Liver (tissue), 9 donors: ENCODE measurements around the gene GATAD2B. TPM values are rescaled to one million over a fixed set of nuclear protein-coding genes. Genes with fewer than 3 reads are reported as not detected.

Experiments
- DNase-seq: peaks from one replicate; pipeline ENCODE4 v3.0.0-alpha.2; 2017; ENCODE audit warnings: low spot score
- H3K27ac ChIP-seq, 2 donors: one replicate each; pipeline ENCODE4 v1.7.0; 2013; ENCODE audit warnings: inconsistent platforms in 2 of 2, low read length in 2 of 2, control low read depth in 1 of 2, low read depth in 1 of 2, mild to moderate bottlenecking in 1 of 2
- H3K27me3 ChIP-seq, 4 donors: one replicate each; pipeline versions ENCODE4 v1.6.1 to v1.7.0; 2013; ENCODE audit warnings: low read length in 3 of 4, inconsistent platforms in 1 of 4, mild to moderate bottlenecking in 1 of 4, moderate library complexity in 1 of 4; ENCODE audit not compliant: control insufficient read depth in 4 of 4, insufficient read depth in 4 of 4
- H3K36me3 ChIP-seq, 4 donors: one replicate each; pipeline versions ENCODE4 v1.6.1 to v1.7.0; 2013; ENCODE audit warnings: low read length in 3 of 4, mild to moderate bottlenecking in 3 of 4, low read depth in 1 of 4, moderate library complexity in 1 of 4; ENCODE audit not compliant: control insufficient read depth in 4 of 4, insufficient read depth in 3 of 4
- H3K4me1 ChIP-seq, 4 donors: one replicate each; pipeline versions ENCODE4 v1.6.1 to v1.7.0; 2013; ENCODE audit warnings: low read length in 3 of 4, mild to moderate bottlenecking in 3 of 4, moderate library complexity in 1 of 4; ENCODE audit not compliant: control insufficient read depth in 4 of 4, insufficient read depth in 4 of 4
- H3K4me3 ChIP-seq, 3 donors: one replicate each; pipeline versions ENCODE4 v1.6.1 to v1.7.0; 2013; ENCODE audit warnings: low read length in 3 of 3, control low read depth in 1 of 3, low read depth in 1 of 3, mild to moderate bottlenecking in 1 of 3
- H3K9ac ChIP-seq, 2 donors: one replicate each; pipeline ENCODE4 v1.7.0; 2013; ENCODE audit warnings: low read length in 2 of 2, mild to moderate bottlenecking in 2 of 2, moderate library complexity in 2 of 2, control low read depth in 1 of 2, low read depth in 1 of 2
- H3K9me3 ChIP-seq, 4 donors: one replicate each; pipeline versions ENCODE4 v1.6.1 to v1.7.0; 2013; ENCODE audit warnings: low read length in 3 of 4; ENCODE audit not compliant: control insufficient read depth in 4 of 4
- EGR1 ChIP-seq, 2 donors: IDR thresholded peaks; 2 replicates each; pipeline ENCODE4 v1.6.1; 2016 to 2018; ENCODE audit warnings: antibody characterized with exemption in 2 of 2, low read depth in 2 of 2
- FOXA1 ChIP-seq: IDR thresholded peaks from 2 replicates; pipeline ENCODE4 v1.6.1; 2016; ENCODE audit warnings: antibody characterized with exemption
- FOXA2 ChIP-seq: IDR thresholded peaks from 2 replicates; pipeline ENCODE4 v1.6.1; 2016; ENCODE audit warnings: antibody characterized with exemption
- GABPA ChIP-seq, 2 donors: IDR thresholded peaks in 1 of 2; conservative IDR thresholded peaks in 1 of 2; 2 replicates each; pipeline ENCODE4 v1.6.1; 2016; ENCODE audit warnings: antibody characterized with exemption in 2 of 2, mild to moderate bottlenecking in 1 of 2, moderate library complexity in 1 of 2
- HNF4A ChIP-seq, 2 donors: conservative IDR thresholded peaks; 2 replicates each; pipeline ENCODE4 v1.6.1; 2016; ENCODE audit warnings: antibody characterized with exemption in 2 of 2, mild to moderate bottlenecking in 2 of 2
- HNF4G ChIP-seq: IDR thresholded peaks from 2 replicates; pipeline ENCODE4 v1.6.1; 2016; ENCODE audit warnings: antibody characterized with exemption
- JUND ChIP-seq, 2 donors: IDR thresholded peaks; 2 replicates each; pipeline ENCODE4 v1.6.1; 2016; ENCODE audit warnings: antibody characterized with exemption in 2 of 2
- NR2F2 ChIP-seq: IDR thresholded peaks from 2 replicates; pipeline ENCODE4 v1.6.1; 2016; ENCODE audit warnings: antibody characterized with exemption
- RAD21 ChIP-seq, 2 donors: IDR thresholded peaks; 2 replicates each; pipeline ENCODE4 v1.6.1; 2016; ENCODE audit warnings: antibody characterized with exemption in 2 of 2, mild to moderate bottlenecking in 2 of 2
- RXRA ChIP-seq, 2 donors: IDR thresholded peaks; 2 replicates each; pipeline ENCODE4 v1.6.1; 2017 to 2018; ENCODE audit warnings: antibody characterized with exemption in 2 of 2, mild to moderate bottlenecking in 1 of 2
- SP1 ChIP-seq: IDR thresholded peaks from 2 replicates; pipeline ENCODE4 v1.6.1; 2018; ENCODE audit warnings: antibody characterized with exemption, mild to moderate bottlenecking
- TAF1 ChIP-seq: conservative IDR thresholded peaks from 2 replicates; pipeline ENCODE4 v1.6.1; 2016; ENCODE audit warnings: antibody characterized with exemption, mild to moderate bottlenecking
- YY1 ChIP-seq: IDR thresholded peaks from 2 replicates; pipeline ENCODE4 v1.6.1; 2016; ENCODE audit warnings: antibody characterized with exemption, mild to moderate bottlenecking
- WGBS: extraction: QIAGEN DNeasy Blood & Tissue Kit; methylation state at CpG from one replicate; pipeline ENCODE4 v1.1.7; 2013; 5-methylcytosine and 5-hydroxymethylcytosine counted together
- polyA plus RNA-seq, 2 donors: library from polyadenylated mRNA; stranded (reverse) in 1 of 2; unstranded in 1 of 2; fragments of 200-250 nt in 1 of 2; fragments of >200 nt in 1 of 2; fragmentation: Nextera tagmentation in 1 of 2; extraction: Ambion mirVana in 1 of 2; gene quantifications; one replicate each; pipeline versions ENCODE4 v1.2.1 to v1.2.3, GENCODE V29; 2013 to 2015
- total RNA-seq, 2 donors: library from RNA; depleted of rRNA; stranded (reverse); fragments of >200 nt; gene quantifications; one replicate each; pipeline ENCODE4 v1.2.3, GENCODE V29; 2014
- TF ChIP-seq, protein P1 (sequence below): IDR thresholded peaks from 2 replicates; pipeline ENCODE4 v1.6.1; 2016; ENCODE audit warnings: antibody characterized with exemption
- TF ChIP-seq, protein P2 (sequence below): fragments of 150-350 bp; IDR thresholded peaks from 2 replicates; pipeline ENCODE4 v1.5.1; 2017; ENCODE audit warnings: improper control_type of control experiment, low read depth, low read length; ENCODE audit not compliant: missing input control
- TF ChIP-seq, protein P3 (sequence below): IDR thresholded peaks from 2 replicates; pipeline ENCODE4 v1.6.1; 2016; ENCODE audit warnings: antibody characterized with exemption
- TF ChIP-seq, protein P4 (sequence below): IDR thresholded peaks from 2 replicates; pipeline ENCODE4 v1.6.1; 2016; ENCODE audit warnings: antibody characterized with exemption
- TF ChIP-seq, protein P5 (sequence below): IDR thresholded peaks from 2 replicates; pipeline ENCODE4 v1.6.1; 2016; ENCODE audit warnings: antibody characterized with exemption, mild to moderate bottlenecking
- donor health status: healthy.
- donor health status: healthy.
- donor health status: healthy.
- donor health status: healthy.
- donor health status: healthy.

Gene GATAD2B
- total and polyA plus RNA-seq, 4 donors, result 3.2 to 4.9 (median 3.9) TPM

DNA sequence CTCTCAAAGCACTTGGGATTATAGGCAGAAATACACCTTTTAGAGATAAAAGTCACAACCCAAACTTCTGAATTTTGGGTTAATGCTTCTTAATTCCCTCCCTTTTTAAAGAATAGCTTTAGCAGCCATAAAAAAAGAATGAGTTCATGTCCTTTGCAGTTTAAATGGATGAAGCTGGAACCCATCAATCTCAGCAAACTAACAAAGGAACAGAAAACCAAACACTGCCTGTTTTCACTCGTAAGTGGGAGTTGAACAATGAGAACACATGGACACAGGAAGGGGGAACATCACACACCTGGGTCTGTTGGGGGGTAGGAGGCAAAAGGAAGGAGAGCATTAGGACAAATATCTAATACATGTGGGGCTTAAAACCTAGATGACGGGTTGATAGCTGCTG lies 91.7 kb downstream of the GATAD2B start:
- TF ChIP-seq EGR1 (IDR thresholded peaks at IDR 0.05; ENCODE audit: low read depth in 2 of 2) (no peak), NR2F2 (no peak), FOXA1 (no peak), TAF1 (no peak), FOXA2 (no peak), SP1 (no peak), HNF4G (no peak), HNF4A (conservative IDR thresholded peaks at IDR 0.05) (no peak), GABPA (IDR thresholded peaks at IDR 0.05 in 1 of 2, conservative IDR thresholded peaks at IDR 0.05 in 1 of 2) (no peak), JUND (IDR thresholded peaks at IDR 0.05) (no peak), YY1 (no peak), RAD21 (IDR thresholded peaks at IDR 0.05) (no peak), RXRA (IDR thresholded peaks at IDR 0.05) (no peak)
- TF ChIP-seq, protein P1, sequence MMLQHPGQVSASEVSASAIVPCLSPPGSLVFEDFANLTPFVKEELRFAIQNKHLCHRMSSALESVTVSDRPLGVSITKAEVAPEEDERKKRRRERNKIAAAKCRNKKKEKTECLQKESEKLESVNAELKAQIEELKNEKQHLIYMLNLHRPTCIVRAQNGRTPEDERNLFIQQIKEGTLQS, result no peak
- TF ChIP-seq, protein P2, sequence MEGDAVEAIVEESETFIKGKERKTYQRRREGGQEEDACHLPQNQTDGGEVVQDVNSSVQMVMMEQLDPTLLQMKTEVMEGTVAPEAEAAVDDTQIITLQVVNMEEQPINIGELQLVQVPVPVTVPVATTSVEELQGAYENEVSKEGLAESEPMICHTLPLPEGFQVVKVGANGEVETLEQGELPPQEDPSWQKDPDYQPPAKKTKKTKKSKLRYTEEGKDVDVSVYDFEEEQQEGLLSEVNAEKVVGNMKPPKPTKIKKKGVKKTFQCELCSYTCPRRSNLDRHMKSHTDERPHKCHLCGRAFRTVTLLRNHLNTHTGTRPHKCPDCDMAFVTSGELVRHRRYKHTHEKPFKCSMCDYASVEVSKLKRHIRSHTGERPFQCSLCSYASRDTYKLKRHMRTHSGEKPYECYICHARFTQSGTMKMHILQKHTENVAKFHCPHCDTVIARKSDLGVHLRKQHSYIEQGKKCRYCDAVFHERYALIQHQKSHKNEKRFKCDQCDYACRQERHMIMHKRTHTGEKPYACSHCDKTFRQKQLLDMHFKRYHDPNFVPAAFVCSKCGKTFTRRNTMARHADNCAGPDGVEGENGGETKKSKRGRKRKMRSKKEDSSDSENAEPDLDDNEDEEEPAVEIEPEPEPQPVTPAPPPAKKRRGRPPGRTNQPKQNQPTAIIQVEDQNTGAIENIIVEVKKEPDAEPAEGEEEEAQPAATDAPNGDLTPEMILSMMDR, result no peak
- TF ChIP-seq, protein P3, sequence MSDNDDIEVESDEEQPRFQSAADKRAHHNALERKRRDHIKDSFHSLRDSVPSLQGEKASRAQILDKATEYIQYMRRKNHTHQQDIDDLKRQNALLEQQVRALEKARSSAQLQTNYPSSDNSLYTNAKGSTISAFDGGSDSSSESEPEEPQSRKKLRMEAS, result no peak
- TF ChIP-seq, protein P4, sequence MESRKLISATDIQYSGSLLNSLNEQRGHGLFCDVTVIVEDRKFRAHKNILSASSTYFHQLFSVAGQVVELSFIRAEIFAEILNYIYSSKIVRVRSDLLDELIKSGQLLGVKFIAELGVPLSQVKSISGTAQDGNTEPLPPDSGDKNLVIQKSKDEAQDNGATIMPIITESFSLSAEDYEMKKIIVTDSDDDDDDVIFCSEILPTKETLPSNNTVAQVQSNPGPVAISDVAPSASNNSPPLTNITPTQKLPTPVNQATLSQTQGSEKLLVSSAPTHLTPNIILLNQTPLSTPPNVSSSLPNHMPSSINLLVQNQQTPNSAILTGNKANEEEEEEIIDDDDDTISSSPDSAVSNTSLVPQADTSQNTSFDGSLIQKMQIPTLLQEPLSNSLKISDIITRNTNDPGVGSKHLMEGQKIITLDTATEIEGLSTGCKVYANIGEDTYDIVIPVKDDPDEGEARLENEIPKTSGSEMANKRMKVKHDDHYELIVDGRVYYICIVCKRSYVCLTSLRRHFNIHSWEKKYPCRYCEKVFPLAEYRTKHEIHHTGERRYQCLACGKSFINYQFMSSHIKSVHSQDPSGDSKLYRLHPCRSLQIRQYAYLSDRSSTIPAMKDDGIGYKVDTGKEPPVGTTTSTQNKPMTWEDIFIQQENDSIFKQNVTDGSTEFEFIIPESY, result no peak
- TF ChIP-seq, protein P5, sequence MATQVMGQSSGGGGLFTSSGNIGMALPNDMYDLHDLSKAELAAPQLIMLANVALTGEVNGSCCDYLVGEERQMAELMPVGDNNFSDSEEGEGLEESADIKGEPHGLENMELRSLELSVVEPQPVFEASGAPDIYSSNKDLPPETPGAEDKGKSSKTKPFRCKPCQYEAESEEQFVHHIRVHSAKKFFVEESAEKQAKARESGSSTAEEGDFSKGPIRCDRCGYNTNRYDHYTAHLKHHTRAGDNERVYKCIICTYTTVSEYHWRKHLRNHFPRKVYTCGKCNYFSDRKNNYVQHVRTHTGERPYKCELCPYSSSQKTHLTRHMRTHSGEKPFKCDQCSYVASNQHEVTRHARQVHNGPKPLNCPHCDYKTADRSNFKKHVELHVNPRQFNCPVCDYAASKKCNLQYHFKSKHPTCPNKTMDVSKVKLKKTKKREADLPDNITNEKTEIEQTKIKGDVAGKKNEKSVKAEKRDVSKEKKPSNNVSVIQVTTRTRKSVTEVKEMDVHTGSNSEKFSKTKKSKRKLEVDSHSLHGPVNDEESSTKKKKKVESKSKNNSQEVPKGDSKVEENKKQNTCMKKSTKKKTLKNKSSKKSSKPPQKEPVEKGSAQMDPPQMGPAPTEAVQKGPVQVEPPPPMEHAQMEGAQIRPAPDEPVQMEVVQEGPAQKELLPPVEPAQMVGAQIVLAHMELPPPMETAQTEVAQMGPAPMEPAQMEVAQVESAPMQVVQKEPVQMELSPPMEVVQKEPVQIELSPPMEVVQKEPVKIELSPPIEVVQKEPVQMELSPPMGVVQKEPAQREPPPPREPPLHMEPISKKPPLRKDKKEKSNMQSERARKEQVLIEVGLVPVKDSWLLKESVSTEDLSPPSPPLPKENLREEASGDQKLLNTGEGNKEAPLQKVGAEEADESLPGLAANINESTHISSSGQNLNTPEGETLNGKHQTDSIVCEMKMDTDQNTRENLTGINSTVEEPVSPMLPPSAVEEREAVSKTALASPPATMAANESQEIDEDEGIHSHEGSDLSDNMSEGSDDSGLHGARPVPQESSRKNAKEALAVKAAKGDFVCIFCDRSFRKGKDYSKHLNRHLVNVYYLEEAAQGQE, result no peak
- Histone ChIP-seq H3K36me3 (peaks cover 8 to 13% (median 10%) of the 10 kb centered on the region in 4 donors), H3K9me3 (no peaks in the 10 kb centered on the region)

More for the DNA sequence above, 91.7 kb downstream of the GATAD2B start:
- Histone ChIP-seq H3K4me3 (no peak overlapping the region), H3K4me1 (no peaks in the 10 kb centered on the region), H3K27me3 (no peaks in the 10 kb centered on the region), H3K27ac (no peak overlapping the region), H3K9ac (no peak overlapping the region)
- 96% methylated on average over 2 of the region's 2 CpGs for WGBS
- no peak for DNase-seq
